Smooth muscle cell (in vitro differentiated cells): Measurements from ENCODE around the gene ESF1. TPM values are rescaled to one million over a fixed set of nuclear protein-coding genes. Genes with fewer than 3 reads are reported as not detected.

Source experiments
- DNase-seq: peaks from one replicate; lab custom pipeline; 2025; ENCODE audit not compliant: unreplicated experiment; lab: John Stamatoyannopoulos, UW
- H2AFZ ChIP-seq: fragments of 200-600 bp; sonication (generic); 2 replicates; pipeline ENCODE4 v1.6.0; 2016; ENCODE audit warnings: antibody characterized with exemption, low read depth, mild to moderate bottlenecking
- H3F3A ChIP-seq: fragments of 200-600 bp; sonication (generic); 2 replicates; pipeline ENCODE4 v1.6.0; 2017; ENCODE audit warnings: antibody characterized with exemption, low read depth
- H3K27ac ChIP-seq: fragments of 200-600 bp; sonication (generic); 2 replicates; pipeline ENCODE4 v1.5.1; 2016; ENCODE audit warnings: low read depth, mild to moderate bottlenecking
- H3K27me3 ChIP-seq: fragments of 200-600 bp; sonication (generic); 2 replicates; pipeline ENCODE4 v1.6.1; 2016; ENCODE audit warnings: low read depth, mild to moderate bottlenecking
- H3K36me3 ChIP-seq: fragments of 200-600 bp; sonication (generic); 2 replicates; pipeline ENCODE4 v1.5.1; 2016; ENCODE audit warnings: low read depth
- H3K4me1 ChIP-seq: fragments of 200-600 bp; sonication (generic); 2 replicates; pipeline ENCODE4 v1.5.1; 2016; ENCODE audit warnings: low read depth
- H3K4me2 ChIP-seq: fragments of 200-600 bp; sonication (generic); 2 replicates; pipeline ENCODE4 v1.6.0; 2016; ENCODE audit warnings: mild to moderate bottlenecking
- H3K4me3 ChIP-seq: fragments of 200-600 bp; sonication (generic); 2 replicates; pipeline ENCODE4 v1.5.1; 2016; ENCODE audit warnings: mild to moderate bottlenecking
- H3K79me2 ChIP-seq: fragments of 200-600 bp; sonication (generic); 2 replicates; pipeline ENCODE4 v1.6.0; 2016; ENCODE audit warnings: low read depth, mild to moderate bottlenecking
- H3K9ac ChIP-seq: fragments of 200-600 bp; sonication (generic); 2 replicates; pipeline ENCODE4 v1.6.0; 2016; ENCODE audit warnings: low read depth
- H3K9me3 ChIP-seq: fragments of 200-600 bp; sonication (generic); replicated peaks from 2 replicates; pipeline ENCODE4 v1.5.1; 2016; ENCODE audit warnings: low read depth
- H4K20me1 ChIP-seq: fragments of 200-600 bp; sonication (generic); 2 replicates; pipeline ENCODE4 v1.6.0; 2016; ENCODE audit warnings: low read depth
- CTCF ChIP-seq: fragments of 200-600 bp; sonication (generic); IDR thresholded peaks from 2 replicates; pipeline ENCODE4 v1.5.1; 2017; ENCODE audit warnings: borderline replicate concordance, mild to moderate bottlenecking, antibody characterized with exemption; ENCODE audit not compliant: insufficient read depth, poor library complexity, severe bottlenecking
- WGBS: methylation state at CpG from one replicate; pipeline ENCODE4 v1.1.7; 2016; ENCODE audit warnings: low lambda C conversion rate; 5-methylcytosine and 5-hydroxymethylcytosine counted together
- polyA plus RNA-seq: library from polyadenylated mRNA; unstranded; fragments of >200 nt; fragmentation: Nextera tagmentation; extraction: Ambion mirVana; gene quantifications from 2 replicates; pipeline ENCODE4 v1.2.1, GENCODE V29; 2016
- total RNA-seq: library from RNA; depleted of rRNA; stranded (reverse); fragments of >200 nt; gene quantifications from 2 replicates; pipeline ENCODE4 v1.2.3, GENCODE V29; 2014

Gene ESF1
- total and polyA plus RNA-seq, 2 experiments from 2014 or later: 5.6 to 9.3 TPM

DNA sequence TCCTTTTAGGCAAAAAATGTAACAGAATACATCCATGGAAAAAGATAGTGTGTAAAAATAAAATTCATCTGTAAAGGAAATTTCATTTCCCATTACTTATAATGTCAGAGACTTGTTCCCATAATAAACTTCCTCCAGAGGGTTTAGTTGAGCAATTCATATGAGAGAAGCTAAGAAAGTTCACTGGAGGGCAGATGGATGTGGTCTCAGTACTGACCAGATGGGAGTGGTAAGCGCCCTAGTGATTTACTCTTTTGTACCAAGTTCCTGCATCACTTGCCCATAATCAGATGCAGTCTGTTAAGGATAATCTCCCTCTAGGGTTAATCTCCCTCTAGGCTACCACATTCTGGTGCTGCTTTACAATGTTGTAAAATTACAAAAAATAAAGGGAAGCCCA is 61.7 kb downstream of the ESF1 start:
- H4K20me1 ChIP-seq: no peaks in the 10 kb centered on the region
- H3K4me2 ChIP-seq: no peak overlapping the region
- TF ChIP-seq CTCF: no peak
- no peaks in the 10 kb centered on the region for H3K79me2 ChIP-seq
- no peaks in the 10 kb centered on the region for H3K27me3 ChIP-seq
- WGBS: 94% methylated on average over 1 of the region's 1 CpG
- no peak overlapping the region for H3K9ac ChIP-seq
- no peak overlapping the region for H2AFZ ChIP-seq
- H3K36me3 ChIP-seq: peaks cover 13% of the 10 kb centered on the region
- H3K4me3 ChIP-seq: no peak overlapping the region
- H3K4me1 ChIP-seq: no peaks in the 10 kb centered on the region
- H3K27ac ChIP-seq: no peak overlapping the region
- DNase-seq: no peak
- no peaks in the 10 kb centered on the region for H3K9me3 ChIP-seq
- no peaks in the 10 kb centered on the region for H3F3A ChIP-seq

DNA sequence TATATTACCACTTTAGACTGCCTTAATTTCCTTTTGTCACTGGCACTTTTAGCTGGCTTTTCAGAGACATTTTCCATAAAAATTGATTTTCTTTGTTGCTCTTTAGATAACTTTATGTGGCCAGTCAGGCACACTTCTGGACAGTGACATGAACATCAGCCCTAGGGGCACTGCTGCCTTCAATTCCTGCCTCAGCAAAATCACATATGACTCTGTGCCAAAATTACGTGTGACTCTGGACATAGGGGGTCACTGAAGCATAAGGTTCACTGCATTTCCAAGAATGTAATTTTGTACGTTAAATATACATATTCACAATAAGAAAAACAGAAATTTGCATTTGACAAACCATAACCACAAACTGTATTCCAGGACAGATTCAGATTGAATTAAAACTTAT is 66.5 kb downstream of the ESF1 start:
- Histone ChIP-seq H3K27me3 (no peaks in the 10 kb centered on the region), H3K4me3 (no peak overlapping the region), H4K20me1 (no peaks in the 10 kb centered on the region), H3K79me2 (no peaks in the 10 kb centered on the region), H3F3A (no peaks in the 10 kb centered on the region), H3K9me3 (no peaks in the 10 kb centered on the region), H3K4me2 (no peak overlapping the region), H3K36me3 (peaks cover 25% of the 10 kb centered on the region), H2AFZ (no peak overlapping the region), H3K27ac (no peak overlapping the region), H3K9ac (no peak overlapping the region), H3K4me1 (no peaks in the 10 kb centered on the region)
- no peak for TF ChIP-seq CTCF
- no peak for DNase-seq
- WGBS: 91% methylated on average over 2 of the region's 2 CpGs

DNA sequence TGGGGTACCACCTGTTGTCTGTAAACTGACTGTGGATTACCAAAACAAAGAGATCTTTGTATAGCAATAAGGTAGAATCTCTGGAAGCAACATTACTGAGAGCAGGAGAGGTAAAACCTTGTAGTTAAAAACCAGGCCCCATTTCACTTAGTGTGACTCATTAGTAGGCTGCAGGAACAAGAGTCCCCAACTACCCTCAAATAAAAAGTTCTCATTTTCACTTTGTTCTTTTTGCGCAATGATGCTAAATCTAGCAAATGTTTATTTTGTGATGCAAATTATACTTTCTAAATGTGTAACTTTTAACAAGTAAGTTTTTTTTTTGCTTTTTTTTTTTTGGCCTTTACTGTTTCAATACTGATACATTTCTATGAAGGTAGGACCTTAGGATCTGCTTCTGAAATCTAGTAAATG is 67.1 kb downstream of the ESF1 start:
- Histone ChIP-seq H2AFZ (no peak overlapping the region), H3K4me2 (no peak overlapping the region), H3K9me3 (no peaks in the 10 kb centered on the region), H3K4me3 (no peak overlapping the region), H3K9ac (no peak overlapping the region), H3K36me3 (peaks cover 25% of the 10 kb centered on the region), H3K27ac (no peak overlapping the region), H3K4me1 (no peaks in the 10 kb centered on the region), H3F3A (no peaks in the 10 kb centered on the region), H4K20me1 (no peaks in the 10 kb centered on the region), H3K27me3 (no peaks in the 10 kb centered on the region), H3K79me2 (no peaks in the 10 kb centered on the region)
- no peak for TF ChIP-seq CTCF
- WGBS: 93% methylated on average over 1 of the region's 1 CpG
- DNase-seq: no peak

DNA sequence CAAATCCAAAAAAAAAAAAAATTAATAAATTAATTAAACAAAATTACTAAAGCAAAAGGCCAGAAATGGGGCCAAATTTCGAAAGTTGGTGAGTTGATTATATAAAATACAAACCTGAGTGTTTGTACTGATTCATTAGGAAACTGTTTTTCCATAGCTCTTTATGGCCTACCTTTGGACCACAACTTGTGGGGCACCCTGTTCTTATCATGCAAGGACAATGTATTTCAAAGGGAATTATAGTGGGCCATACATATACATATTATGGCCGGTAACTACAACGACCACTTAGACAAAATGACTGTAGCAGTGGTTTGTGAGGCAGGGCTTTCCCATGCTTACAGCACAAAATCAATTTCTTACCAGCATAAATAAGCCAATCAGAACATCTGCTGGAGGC is 69.5 kb downstream of the ESF1 start:
- 92% methylated on average over 3 of the region's 3 CpGs for WGBS
- H3K4me2 ChIP-seq: no peak overlapping the region
- no peaks in the 10 kb centered on the region for H4K20me1 ChIP-seq
- H3K27me3 ChIP-seq: no peaks in the 10 kb centered on the region
- H3K79me2 ChIP-seq: no peaks in the 10 kb centered on the region
- TF ChIP-seq CTCF: no peak
- no peaks in the 10 kb centered on the region for H3K4me1 ChIP-seq
- peaks cover 21% of the 10 kb centered on the region for H3K36me3 ChIP-seq
- H3K9me3 ChIP-seq: no peaks in the 10 kb centered on the region
- H3K27ac ChIP-seq: no peak overlapping the region
- no peak overlapping the region for H3K4me3 ChIP-seq
- H3K9ac ChIP-seq: no peak overlapping the region
- DNase-seq: no peak
- H3F3A ChIP-seq: no peaks in the 10 kb centered on the region
- no peak overlapping the region for H2AFZ ChIP-seq
